ENCODE data around the gene PDE12. TPM values are rescaled to one million over a fixed set of nuclear protein-coding genes. Genes with fewer than 3 reads are reported as not detected.
A peak's percentile ranks its signal among the peaks of the same experiment; 100 is the strongest.

The PDE12 gene
- 22.8 and 25.4 TPM in 2 replicates for total RNA-seq

GRCh38 chr3:57555738-57556458 lies at the start of gene PDE12:
PDE12 (plus strand) TSS chr3:57556274; CDS start chr3:57556380, 106 bp downstream.
- Histone ChIP-seq H3K4me3 (ENCODE audit: low read depth, low read length) (peak within 1 kb of the TSS; percentile 75), H3K36me3 (ENCODE audit: control insufficient read depth, insufficient read depth, low read length) (no peaks in the 10 kb centered on the region), H3K27me3 (ENCODE audit: control insufficient read depth, insufficient read depth, low read length) (no peaks in the 10 kb centered on the region)
- peak; percentile 57 for DNase-seq (ENCODE audit: low read depth)
- TF ChIP-seq, protein P1, sequence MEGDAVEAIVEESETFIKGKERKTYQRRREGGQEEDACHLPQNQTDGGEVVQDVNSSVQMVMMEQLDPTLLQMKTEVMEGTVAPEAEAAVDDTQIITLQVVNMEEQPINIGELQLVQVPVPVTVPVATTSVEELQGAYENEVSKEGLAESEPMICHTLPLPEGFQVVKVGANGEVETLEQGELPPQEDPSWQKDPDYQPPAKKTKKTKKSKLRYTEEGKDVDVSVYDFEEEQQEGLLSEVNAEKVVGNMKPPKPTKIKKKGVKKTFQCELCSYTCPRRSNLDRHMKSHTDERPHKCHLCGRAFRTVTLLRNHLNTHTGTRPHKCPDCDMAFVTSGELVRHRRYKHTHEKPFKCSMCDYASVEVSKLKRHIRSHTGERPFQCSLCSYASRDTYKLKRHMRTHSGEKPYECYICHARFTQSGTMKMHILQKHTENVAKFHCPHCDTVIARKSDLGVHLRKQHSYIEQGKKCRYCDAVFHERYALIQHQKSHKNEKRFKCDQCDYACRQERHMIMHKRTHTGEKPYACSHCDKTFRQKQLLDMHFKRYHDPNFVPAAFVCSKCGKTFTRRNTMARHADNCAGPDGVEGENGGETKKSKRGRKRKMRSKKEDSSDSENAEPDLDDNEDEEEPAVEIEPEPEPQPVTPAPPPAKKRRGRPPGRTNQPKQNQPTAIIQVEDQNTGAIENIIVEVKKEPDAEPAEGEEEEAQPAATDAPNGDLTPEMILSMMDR (IDR thresholded peaks at IDR 0.05; ENCODE audit: insufficient read depth, low read length, poor library complexity, severe bottlenecking): no peak

DNA sequence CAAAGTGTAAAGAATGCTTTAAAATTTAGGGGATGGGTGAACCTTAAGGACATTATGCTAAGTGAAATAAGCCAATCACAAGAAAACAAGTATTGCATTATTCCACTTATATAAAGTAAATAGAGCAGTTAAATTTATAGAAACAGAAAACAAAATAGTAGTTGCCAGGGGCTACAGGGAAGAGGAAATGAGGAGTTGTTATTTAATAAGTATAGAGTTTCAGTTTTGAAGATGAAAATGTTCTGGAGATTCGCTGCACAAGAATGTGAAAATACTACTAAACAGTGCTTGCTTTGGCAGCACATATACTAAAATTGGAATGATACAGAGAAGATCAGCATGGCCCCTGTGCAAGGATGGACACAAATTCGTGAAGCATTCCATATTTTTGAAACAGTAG lies 43.9 kb upstream of the PDE12 start:
- H3K4me3 ChIP-seq (ENCODE audit: low read depth, low read length): no peak overlapping the region

GRCh38 chr3:57518276-57518915 lies 37.7 kb upstream of the PDE12 start:
- Histone ChIP-seq H3K36me3 (ENCODE audit: control insufficient read depth, insufficient read depth, low read length) (no peaks in the 10 kb centered on the region), H3K27me3 (ENCODE audit: control insufficient read depth, insufficient read depth, low read length) (no peaks in the 10 kb centered on the region), H3K4me3 (ENCODE audit: low read depth, low read length) (no peak overlapping the region)
- TF ChIP-seq, protein P1 (IDR thresholded peaks at IDR 0.05; ENCODE audit: insufficient read depth, low read length, poor library complexity, severe bottlenecking): no peak
- no peak for DNase-seq (ENCODE audit: low read depth)

More for the DNA sequence above, 43.9 kb upstream of the PDE12 start:
- Histone ChIP-seq H3K27me3 (ENCODE audit: control insufficient read depth, insufficient read depth, low read length) (no peaks in the 10 kb centered on the region), H3K36me3 (ENCODE audit: control insufficient read depth, insufficient read depth, low read length) (no peaks in the 10 kb centered on the region)
- no peak for DNase-seq (ENCODE audit: low read depth)
- TF ChIP-seq, protein P1 (IDR thresholded peaks at IDR 0.05; ENCODE audit: insufficient read depth, low read length, poor library complexity, severe bottlenecking): no peak

DNA sequence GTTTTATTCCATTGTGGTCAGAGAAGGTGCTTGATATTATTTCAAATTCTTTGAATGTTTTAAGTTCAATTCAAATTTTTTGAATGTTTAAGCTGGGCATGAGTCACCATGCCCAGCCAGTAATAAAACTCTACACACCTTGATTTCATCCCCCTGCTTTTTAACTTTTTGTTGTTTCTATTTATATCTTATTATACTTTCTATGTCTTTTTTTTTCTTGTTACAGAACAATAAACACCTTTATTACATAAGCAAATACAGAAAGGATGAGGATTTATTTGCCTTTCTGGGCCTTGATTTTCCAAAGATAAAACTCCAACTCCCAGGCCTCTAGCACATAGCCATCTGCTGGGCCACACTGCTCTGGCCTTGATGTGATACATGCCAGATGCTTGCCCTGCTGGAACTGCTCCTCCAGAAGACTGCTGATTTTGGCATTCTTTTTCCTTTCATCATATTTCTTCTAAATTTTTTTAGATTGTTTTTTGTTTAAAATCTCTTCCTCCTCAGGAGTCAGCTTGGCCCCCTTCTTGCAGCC lies 25.9 kb upstream of the PDE12 start:
- no peaks in the 10 kb centered on the region for H3K36me3 ChIP-seq (ENCODE audit: control insufficient read depth, insufficient read depth, low read length)
- no peaks in the 10 kb centered on the region for H3K27me3 ChIP-seq (ENCODE audit: control insufficient read depth, insufficient read depth, low read length)
- no peak for DNase-seq (ENCODE audit: low read depth)
- TF ChIP-seq, protein P1 (IDR thresholded peaks at IDR 0.05; ENCODE audit: insufficient read depth, low read length, poor library complexity, severe bottlenecking): no peak
- no peak overlapping the region for H3K4me3 ChIP-seq (ENCODE audit: low read depth, low read length)

GRCh38 chr3:57538465-57538864 lies 17.6 kb upstream of the PDE12 start:
- H3K36me3 ChIP-seq (ENCODE audit: control insufficient read depth, insufficient read depth, low read length): no peaks in the 10 kb centered on the region
- H3K4me3 ChIP-seq (ENCODE audit: low read depth, low read length): no peak overlapping the region
- no peaks in the 10 kb centered on the region for H3K27me3 ChIP-seq (ENCODE audit: control insufficient read depth, insufficient read depth, low read length)
- DNase-seq (ENCODE audit: low read depth): no peak
- TF ChIP-seq, protein P1 (IDR thresholded peaks at IDR 0.05; ENCODE audit: insufficient read depth, low read length, poor library complexity, severe bottlenecking): no peak

All from kidney epithelial cell (primary cell).